ENCODE measurements around the gene GOLGA6L2.

Gene GOLGA6L2

GRCh38 chr15:23411841-23412240 is 35.2 kb downstream of the GOLGA6L2 start:
- Histone ChIP-seq H3K4me2 (ENCODE audit: insufficient read depth, low read length) (no peak overlapping the region), H4K20me1 (ENCODE audit: insufficient read depth, low read length) (no peaks in the 10 kb centered on the region), H3K4me3 (ENCODE audit: low read depth in 1 of 2, low read length in 2 of 2) (no peak overlapping the region), H3K27me3 (ENCODE audit: insufficient read depth, low read length, poor library complexity) (no peaks in the 10 kb centered on the region), H3K9me3 (ENCODE audit: insufficient read depth, low read length, severe bottlenecking) (no peaks in the 10 kb centered on the region), H3K4me1 (ENCODE audit: insufficient read depth, low read length) (no peaks in the 10 kb centered on the region), H3K36me3 (ENCODE audit: insufficient read depth, low read length) (no peaks in the 10 kb centered on the region), H2AFZ (ENCODE audit: low read depth, low read length) (no peak overlapping the region), H3K27ac (ENCODE audit: low read length) (no peak overlapping the region), H3K79me2 (ENCODE audit: insufficient read depth, low read length) (no peaks in the 10 kb centered on the region), H3K9ac (ENCODE audit: low read depth, low read length) (no peak overlapping the region)
- ATAC-seq (ENCODE audit: insufficient read depth, low read depth): no peak
- no peak for DNase-seq
- no peak for TF ChIP-seq EZH2 (IDR thresholded peaks at IDR 0.05; ENCODE audit: borderline replicate concordance, low read depth, low read length, severe bottlenecking)

GRCh38 chr15:23403550-23403949 is 43.5 kb downstream of the GOLGA6L2 start:
- Histone ChIP-seq H3K36me3 (ENCODE audit: insufficient read depth, low read length) (no peaks in the 10 kb centered on the region), H3K9ac (ENCODE audit: low read depth, low read length) (no peak overlapping the region), H4K20me1 (ENCODE audit: insufficient read depth, low read length) (no peaks in the 10 kb centered on the region), H3K79me2 (ENCODE audit: insufficient read depth, low read length) (no peaks in the 10 kb centered on the region), H3K27me3 (ENCODE audit: insufficient read depth, low read length, poor library complexity) (no peaks in the 10 kb centered on the region), H3K27ac (ENCODE audit: low read length) (no peak overlapping the region), H3K9me3 (ENCODE audit: insufficient read depth, low read length, severe bottlenecking) (no peaks in the 10 kb centered on the region), H3K4me3 (ENCODE audit: low read depth in 1 of 2, low read length in 2 of 2) (no peak overlapping the region), H3K4me2 (ENCODE audit: insufficient read depth, low read length) (no peak overlapping the region), H3K4me1 (ENCODE audit: insufficient read depth, low read length) (no peaks in the 10 kb centered on the region), H2AFZ (ENCODE audit: low read depth, low read length) (no peak overlapping the region)
- TF ChIP-seq EZH2 (IDR thresholded peaks at IDR 0.05; ENCODE audit: borderline replicate concordance, low read depth, low read length, severe bottlenecking) (no peak), CTCF (IDR thresholded peaks at IDR 0.05; ENCODE audit: borderline replicate concordance, extremely low read depth, low read length, poor library complexity, severe bottlenecking) (no peak)
- ATAC-seq (ENCODE audit: insufficient read depth, low read depth) (no peak), DNase-seq (no peak)

DNA sequence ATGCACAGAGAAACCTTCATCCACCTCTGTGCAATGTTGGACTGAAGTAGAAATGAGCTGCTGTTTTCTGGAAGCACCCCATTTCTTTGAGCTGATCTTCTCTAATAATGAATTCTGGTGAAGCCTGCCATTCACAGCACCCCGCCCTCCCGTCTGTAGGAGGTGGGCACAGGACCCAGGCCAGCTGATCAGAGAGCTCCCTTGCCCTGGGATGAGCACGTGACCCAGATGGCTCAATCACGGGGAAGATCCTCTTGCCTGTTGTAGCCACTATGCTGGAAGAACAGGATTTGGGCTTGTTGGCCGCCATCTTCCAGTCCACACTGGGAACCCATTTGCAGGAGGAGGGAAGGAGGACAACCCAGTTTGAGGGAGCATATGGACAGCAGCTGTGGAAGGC is 44.5 kb downstream of the GOLGA6L2 start:
- no peaks in the 10 kb centered on the region for H4K20me1 ChIP-seq (ENCODE audit: insufficient read depth, low read length)
- H3K27me3 ChIP-seq (ENCODE audit: insufficient read depth, low read length, poor library complexity): no peaks in the 10 kb centered on the region
- no peak overlapping the region for H3K27ac ChIP-seq (ENCODE audit: low read length)
- no peaks in the 10 kb centered on the region for H3K4me1 ChIP-seq (ENCODE audit: insufficient read depth, low read length)
- H3K4me2 ChIP-seq (ENCODE audit: insufficient read depth, low read length): no peak overlapping the region
- no peaks in the 10 kb centered on the region for H3K9me3 ChIP-seq (ENCODE audit: insufficient read depth, low read length, severe bottlenecking)
- no peak overlapping the region for H2AFZ ChIP-seq (ENCODE audit: low read depth, low read length)
- TF ChIP-seq EZH2 (IDR thresholded peaks at IDR 0.05; ENCODE audit: borderline replicate concordance, low read depth, low read length, severe bottlenecking): no peak
- no peak for TF ChIP-seq CTCF (IDR thresholded peaks at IDR 0.05; ENCODE audit: borderline replicate concordance, extremely low read depth, low read length, poor library complexity, severe bottlenecking)
- H3K79me2 ChIP-seq (ENCODE audit: insufficient read depth, low read length): no peaks in the 10 kb centered on the region
- ATAC-seq (ENCODE audit: insufficient read depth, low read depth) (no peak), DNase-seq (no peak)
- no peaks in the 10 kb centered on the region for H3K36me3 ChIP-seq (ENCODE audit: insufficient read depth, low read length)
- H3K4me3 ChIP-seq (ENCODE audit: low read depth in 1 of 2, low read length in 2 of 2): no peak overlapping the region
- no peak overlapping the region for H3K9ac ChIP-seq (ENCODE audit: low read depth, low read length)

- ATAC-seq (ENCODE audit: insufficient read depth, low read depth) (no peak), DNase-seq (no peak)
- Histone ChIP-seq H4K20me1 (ENCODE audit: insufficient read depth, low read length) (no peaks in the 10 kb centered on the region), H3K4me2 (ENCODE audit: insufficient read depth, low read length) (no peak overlapping the region), H3K4me3 (ENCODE audit: low read depth in 1 of 2, low read length in 2 of 2) (no peak overlapping the region), H3K4me1 (ENCODE audit: insufficient read depth, low read length) (no peaks in the 10 kb centered on the region), H3K27me3 (ENCODE audit: insufficient read depth, low read length, poor library complexity) (no peaks in the 10 kb centered on the region), H3K36me3 (ENCODE audit: insufficient read depth, low read length) (no peaks in the 10 kb centered on the region), H3K9me3 (ENCODE audit: insufficient read depth, low read length, severe bottlenecking) (no peaks in the 10 kb centered on the region), H3K79me2 (ENCODE audit: insufficient read depth, low read length) (no peaks in the 10 kb centered on the region), H2AFZ (ENCODE audit: low read depth, low read length) (no peak overlapping the region), H3K9ac (ENCODE audit: low read depth, low read length) (no peak overlapping the region), H3K27ac (ENCODE audit: low read length) (no peak overlapping the region)
- TF ChIP-seq CTCF (IDR thresholded peaks at IDR 0.05; ENCODE audit: borderline replicate concordance, extremely low read depth, low read length, poor library complexity, severe bottlenecking) (no peak), EZH2 (IDR thresholded peaks at IDR 0.05; ENCODE audit: borderline replicate concordance, low read depth, low read length, severe bottlenecking) (no peak)
These were observed 44.9 kb downstream of the GOLGA6L2 start for GRCh38 chr15:23402140-23402539.

Data from DND-41 (cell line).